T-helper 2 cell treated with Interferon-gamma antibody and Interleukin-4, amounts not matched to agents 5 μg/mL and 100 μg/mL, for 36 hours (primary cell): ENCODE data around the gene B4GALT7.
"Not testable (repeated sequence)": the region's sequence is repeated elsewhere in the genome, so short reads cannot be mapped to it uniquely, and the experiment has no call there.

Experiments
- DNase-seq: peaks from one replicate; pipeline ENCODE4 v3.0.0; 2021; ENCODE audit warnings: low spot score
- H3K27ac Mint-ChIP-seq: one replicate; pipeline ENCODE4 v1.8.0; 2021; ENCODE audit warnings: mild to moderate bottlenecking, mixed read lengths
- H3K27me3 Mint-ChIP-seq: one replicate; pipeline ENCODE4 v1.8.0; 2021; ENCODE audit warnings: low read depth, mixed read lengths
- H3K36me3 Mint-ChIP-seq: one replicate; pipeline ENCODE4 v1.8.0; 2021; ENCODE audit warnings: low read depth, mixed read lengths
- H3K4me1 Mint-ChIP-seq: one replicate; pipeline ENCODE4 v1.8.0; 2021; ENCODE audit warnings: low read depth, mixed read lengths
- H3K4me3 Mint-ChIP-seq: one replicate; pipeline ENCODE4 v1.8.0; 2022; ENCODE audit warnings: mild to moderate bottlenecking, moderate library complexity, mixed read lengths
- H3K9me3 Mint-ChIP-seq: one replicate; pipeline ENCODE4 v1.8.0; 2021; ENCODE audit warnings: mixed read lengths

Gene B4GALT7

GRCh38 chr5:177599731-177600507 lies at the start of gene B4GALT7:
B4GALT7 (plus strand) TSS chr5:177600132; CDS start chr5:177600211, 79 bp downstream.
- Mint-ChIP-seq H3K27me3 (no peaks in the 10 kb centered on the region), H3K27ac (peak within 1 kb of the TSS; percentile 94), H3K4me1 (peaks cover 18% of the 10 kb centered on the region), H3K36me3 (peaks cover 21% of the 10 kb centered on the region), H3K4me3 (peak within 1 kb of the TSS; percentile 95), H3K9me3 (no peaks in the 10 kb centered on the region)
- peak; percentile 86 for DNase-seq

- Mint-ChIP-seq H3K27ac (peak overlapping the region; percentile 72), H3K4me3 (peak overlapping the region; percentile 78), H3K4me1 (peaks cover 31% of the 10 kb centered on the region), H3K9me3 (no peaks in the 10 kb centered on the region), H3K27me3 (no peaks in the 10 kb centered on the region), H3K36me3 (peaks cover 13% of the 10 kb centered on the region)
- no peak for DNase-seq
Observed at GRCh38 chr5:177552839-177553455, 47.0 kb upstream of the B4GALT7 start.

- DNase-seq, result peak; percentile 29
- Mint-ChIP-seq H3K4me3 (peak overlapping the region; percentile 78), H3K27me3 (no peaks in the 10 kb centered on the region), H3K4me1 (peaks cover 31% of the 10 kb centered on the region), H3K36me3 (peaks cover 12% of the 10 kb centered on the region), H3K27ac (peak overlapping the region; percentile 45), H3K9me3 (no peaks in the 10 kb centered on the region)
Observed at GRCh38 chr5:177553671-177554429, 46.1 kb upstream of the B4GALT7 start.

- H3K4me3 Mint-ChIP-seq, result peak within 1 kb of the TSS; percentile 89
- peaks cover 12% of the 10 kb centered on the region for H3K36me3 Mint-ChIP-seq
- H3K4me1 Mint-ChIP-seq, result peaks cover 31% of the 10 kb centered on the region
- no peaks in the 10 kb centered on the region for H3K9me3 Mint-ChIP-seq
- no peaks in the 10 kb centered on the region for H3K27me3 Mint-ChIP-seq
- H3K27ac Mint-ChIP-seq, result peak within 1 kb of the TSS; percentile 64
- DNase-seq, result peak; percentile 94
Observed at GRCh38 chr5:177554474-177555111, 45.3 kb upstream of the B4GALT7 start, which contains the start of gene FAM193B. FAM193B (minus strand) TSS chr5:177554563; CDS start chr5:177554458, 105 bp downstream.

- H3K36me3 Mint-ChIP-seq, result peaks cover 11% of the 10 kb centered on the region
- H3K9me3 Mint-ChIP-seq, result no peaks in the 10 kb centered on the region
- H3K27me3 Mint-ChIP-seq, result no peaks in the 10 kb centered on the region
- no peak overlapping the region for H3K27ac Mint-ChIP-seq
- peaks cover 30% of the 10 kb centered on the region for H3K4me1 Mint-ChIP-seq
- DNase-seq, result no peak
- peak overlapping the region; percentile 89 for H3K4me3 Mint-ChIP-seq
Observed at GRCh38 chr5:177555228-177555627, 44.7 kb upstream of the B4GALT7 start.

- Mint-ChIP-seq H3K4me1 (peaks cover 29% of the 10 kb centered on the region), H3K27ac (no peak overlapping the region), H3K9me3 (no peaks in the 10 kb centered on the region), H3K27me3 (no peaks in the 10 kb centered on the region), H3K36me3 (peaks cover 10% of the 10 kb centered on the region), H3K4me3 (peak overlapping the region; percentile 89)
- DNase-seq, result no peak
Observed at GRCh38 chr5:177555665-177556064, 44.3 kb upstream of the B4GALT7 start.

- Mint-ChIP-seq H3K27ac (peak overlapping the region; percentile 78), H3K36me3 (peaks cover 7% of the 10 kb centered on the region), H3K4me1 (peaks cover 27% of the 10 kb centered on the region), H3K27me3 (no peaks in the 10 kb centered on the region), H3K4me3 (peak overlapping the region; percentile 42), H3K9me3 (no peaks in the 10 kb centered on the region)
- DNase-seq, result peak; percentile 17
Observed at GRCh38 chr5:177557041-177557647, 42.8 kb upstream of the B4GALT7 start.

- no peak overlapping the region for H3K4me3 Mint-ChIP-seq
- peak overlapping the region; percentile 78 for H3K27ac Mint-ChIP-seq
- peaks cover 24% of the 10 kb centered on the region for H3K4me1 Mint-ChIP-seq
- H3K9me3 Mint-ChIP-seq, result no peaks in the 10 kb centered on the region
- no peak for DNase-seq
- no peaks in the 10 kb centered on the region for H3K27me3 Mint-ChIP-seq
- H3K36me3 Mint-ChIP-seq, result peaks cover 3% of the 10 kb centered on the region
Observed at GRCh38 chr5:177557796-177558195, 42.1 kb upstream of the B4GALT7 start.

- H3K4me3 Mint-ChIP-seq, H3K9me3 Mint-ChIP-seq, H3K36me3 Mint-ChIP-seq, H3K27ac Mint-ChIP-seq, H3K27me3 Mint-ChIP-seq, DNase-seq: not testable (repeated sequence)
- H3K4me1 Mint-ChIP-seq, result peaks cover 17% of the 10 kb centered on the region
Observed at GRCh38 chr5:177559446-177559941, 40.4 kb upstream of the B4GALT7 start.

- H3K27ac Mint-ChIP-seq, result no peak overlapping the region
- H3K36me3 Mint-ChIP-seq, result no peaks in the 10 kb centered on the region
- H3K27me3 Mint-ChIP-seq, result peaks cover 5% of the 10 kb centered on the region
- peaks cover 2% of the 10 kb centered on the region for H3K4me1 Mint-ChIP-seq
- no peak for DNase-seq
- no peaks in the 10 kb centered on the region for H3K9me3 Mint-ChIP-seq
- no peak overlapping the region for H3K4me3 Mint-ChIP-seq
Observed at GRCh38 chr5:177565046-177565445, 34.9 kb upstream of the B4GALT7 start.

GRCh38 chr5:177568326-177568725 lies 31.6 kb upstream of the B4GALT7 start:
- no peak overlapping the region for H3K4me3 Mint-ChIP-seq
- no peak for DNase-seq
- peaks cover 5% of the 10 kb centered on the region for H3K27me3 Mint-ChIP-seq
- no peaks in the 10 kb centered on the region for H3K9me3 Mint-ChIP-seq
- peaks cover 2% of the 10 kb centered on the region for H3K4me1 Mint-ChIP-seq
- H3K27ac Mint-ChIP-seq, result no peak overlapping the region
- no peaks in the 10 kb centered on the region for H3K36me3 Mint-ChIP-seq

- Mint-ChIP-seq H3K27ac (no peak overlapping the region), H3K4me1 (peaks cover 2% of the 10 kb centered on the region), H3K27me3 (peaks cover 12% of the 10 kb centered on the region), H3K4me3 (no peak overlapping the region), H3K36me3 (no peaks in the 10 kb centered on the region), H3K9me3 (no peaks in the 10 kb centered on the region)
- DNase-seq, result no peak
Observed at GRCh38 chr5:177569894-177570293, 30.0 kb upstream of the B4GALT7 start.

GRCh38 chr5:177575488-177575887 lies 24.4 kb upstream of the B4GALT7 start:
- H3K36me3 Mint-ChIP-seq, result no peaks in the 10 kb centered on the region
- no peaks in the 10 kb centered on the region for H3K4me1 Mint-ChIP-seq
- no peak for DNase-seq
- H3K27ac Mint-ChIP-seq, result no peak overlapping the region
- peaks cover 15% of the 10 kb centered on the region for H3K27me3 Mint-ChIP-seq
- no peaks in the 10 kb centered on the region for H3K9me3 Mint-ChIP-seq
- H3K4me3 Mint-ChIP-seq, result no peak overlapping the region
